NCI-H1417 treated with DMSO at 0.1 percent for 48 hours (cell line): ENCODE data around the gene FUT8.
"Not testable (repeated sequence)": the region's sequence is repeated elsewhere in the genome, so short reads cannot be mapped to it uniquely, and the experiment has no call there.

Source experiments
- DNase-seq: peaks from one replicate; lab custom pipeline; 2025; lab: John Stamatoyannopoulos, UW

Gene FUT8

GRCh38 chr14:65419593-65420252 is 7.2 kb downstream of the FUT8 start:
- no peak for DNase-seq

- no peak for DNase-seq
These were observed 8.9 kb downstream of the FUT8 start for GRCh38 chr14:65421201-65421981.

GRCh38 chr14:65422088-65422834 is 9.7 kb downstream of the FUT8 start:
- DNase-seq = no peak

- no peak for DNase-seq
These were observed 11.5 kb downstream of the FUT8 start for GRCh38 chr14:65423982-65424381.

DNA sequence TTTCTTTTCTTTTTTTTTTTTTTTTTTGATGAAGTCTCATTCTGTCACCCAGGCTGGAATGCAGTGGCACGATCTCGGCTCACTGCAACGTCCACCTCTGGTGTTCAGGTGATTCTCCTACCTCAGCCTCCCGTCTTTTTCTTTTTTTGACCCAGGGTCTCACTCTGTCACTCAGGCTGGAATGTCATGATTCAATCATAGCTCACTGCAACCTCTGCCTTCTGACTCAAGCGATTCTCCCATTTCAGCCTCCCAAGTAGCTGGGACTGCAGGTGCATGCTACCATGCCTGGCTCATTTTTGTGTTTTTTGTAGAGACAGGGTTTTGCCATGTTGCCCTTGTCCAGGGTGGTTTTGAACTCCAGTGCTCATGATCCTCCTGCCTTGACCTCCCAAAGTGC is 12.0 kb downstream of the FUT8 start:
- no peak for DNase-seq

GRCh38 chr14:65425885-65426284 is 13.4 kb downstream of the FUT8 start:
- no peak for DNase-seq

DNA sequence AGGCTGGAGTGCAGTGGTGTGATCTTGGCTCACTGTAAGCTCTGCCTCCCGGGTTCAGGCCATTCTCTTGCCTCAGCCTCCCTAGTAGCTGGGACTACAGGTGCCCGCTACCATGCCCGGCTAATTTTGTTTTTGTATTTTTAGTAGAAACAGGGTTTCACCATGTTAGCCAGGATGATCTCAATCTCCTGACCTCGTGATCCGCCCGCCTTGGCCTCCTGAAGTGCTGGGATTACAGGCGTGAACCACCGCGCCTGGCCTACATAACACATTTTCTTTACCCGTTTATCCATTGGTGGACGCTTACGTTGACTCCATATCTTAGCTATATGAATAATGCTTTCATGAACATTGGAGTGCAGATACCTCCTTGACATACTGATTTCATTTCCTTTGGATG is 14.4 kb downstream of the FUT8 start:
- not testable (repeated sequence) for DNase-seq

GRCh38 chr14:65428691-65429090 is 16.2 kb downstream of the FUT8 start:
- no peak for DNase-seq

- DNase-seq = no peak
These were observed 17.2 kb downstream of the FUT8 start for GRCh38 chr14:65429757-65430156.

DNA sequence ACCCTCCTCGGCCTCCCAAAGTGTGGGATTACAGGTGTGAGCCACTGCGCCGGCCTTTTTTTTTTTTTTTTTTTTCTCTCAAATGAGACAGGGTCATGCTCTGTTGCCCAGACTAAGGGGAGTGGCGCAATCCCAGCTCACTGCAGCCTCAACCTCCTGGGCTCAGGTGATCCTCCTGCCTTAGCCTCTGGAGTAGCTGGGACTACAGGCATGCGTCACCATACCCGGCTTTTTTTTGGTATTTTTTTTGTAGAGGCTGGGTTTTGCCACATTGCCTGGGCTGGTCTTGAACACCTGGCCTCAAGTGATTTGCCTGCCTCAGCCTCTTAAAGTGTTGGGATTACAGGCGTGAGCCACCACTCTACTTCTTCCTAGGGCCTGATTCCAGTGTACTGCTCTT is 18.7 kb downstream of the FUT8 start:
- no peak for DNase-seq

GRCh38 chr14:65431951-65432350 is 19.4 kb downstream of the FUT8 start:
- no peak for DNase-seq

DNA sequence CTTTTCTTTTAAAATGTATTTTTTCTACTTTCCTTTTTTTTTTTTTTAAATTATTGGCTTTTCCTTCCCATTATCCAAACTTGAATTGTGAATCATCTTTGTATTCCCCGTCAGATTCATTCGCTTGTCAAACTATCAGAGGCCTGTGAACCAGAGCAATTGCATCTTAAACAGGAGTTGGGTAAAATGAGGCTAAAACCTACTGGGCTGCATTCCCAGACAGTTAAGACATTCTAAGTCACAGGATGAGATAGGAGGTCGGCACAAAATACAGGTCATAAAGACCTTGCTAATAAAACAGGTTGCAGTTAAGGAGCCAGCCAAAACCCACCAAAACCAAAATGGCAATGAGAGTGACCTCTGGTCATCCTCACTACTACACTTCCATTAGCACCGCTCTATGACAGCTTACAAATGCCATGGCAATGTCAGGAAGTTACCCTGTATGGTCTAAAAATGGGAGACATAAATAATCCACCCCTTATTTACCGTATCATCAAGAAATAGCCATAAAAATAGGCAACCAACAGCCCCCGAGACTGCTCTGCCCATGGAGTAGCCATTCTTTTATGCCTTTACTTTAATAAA is 19.9 kb downstream of the FUT8 start:
- no peak for DNase-seq

- DNase-seq = no peak
These were observed 20.6 kb downstream of the FUT8 start for GRCh38 chr14:65433157-65433556.

DNA sequence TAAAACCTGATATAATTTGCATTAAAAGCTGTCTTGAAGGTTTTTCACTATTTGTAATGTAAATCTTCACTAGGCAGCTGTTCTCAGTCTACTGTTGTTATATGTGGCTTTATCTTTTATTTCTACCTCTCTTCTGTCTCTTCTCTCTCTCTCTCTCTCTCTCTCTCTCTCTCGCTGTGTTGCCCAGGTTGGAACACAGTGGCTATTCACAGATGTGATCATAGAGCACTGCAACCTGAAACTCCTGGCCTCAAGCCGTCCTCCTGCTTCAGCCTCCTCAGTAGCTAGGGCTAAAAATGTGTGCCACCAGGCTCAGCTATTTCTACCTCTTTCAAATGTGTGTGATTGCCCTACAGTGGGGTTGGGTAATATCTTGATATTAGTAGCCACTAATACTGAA is 21.1 kb downstream of the FUT8 start:
- DNase-seq = no peak

DNA sequence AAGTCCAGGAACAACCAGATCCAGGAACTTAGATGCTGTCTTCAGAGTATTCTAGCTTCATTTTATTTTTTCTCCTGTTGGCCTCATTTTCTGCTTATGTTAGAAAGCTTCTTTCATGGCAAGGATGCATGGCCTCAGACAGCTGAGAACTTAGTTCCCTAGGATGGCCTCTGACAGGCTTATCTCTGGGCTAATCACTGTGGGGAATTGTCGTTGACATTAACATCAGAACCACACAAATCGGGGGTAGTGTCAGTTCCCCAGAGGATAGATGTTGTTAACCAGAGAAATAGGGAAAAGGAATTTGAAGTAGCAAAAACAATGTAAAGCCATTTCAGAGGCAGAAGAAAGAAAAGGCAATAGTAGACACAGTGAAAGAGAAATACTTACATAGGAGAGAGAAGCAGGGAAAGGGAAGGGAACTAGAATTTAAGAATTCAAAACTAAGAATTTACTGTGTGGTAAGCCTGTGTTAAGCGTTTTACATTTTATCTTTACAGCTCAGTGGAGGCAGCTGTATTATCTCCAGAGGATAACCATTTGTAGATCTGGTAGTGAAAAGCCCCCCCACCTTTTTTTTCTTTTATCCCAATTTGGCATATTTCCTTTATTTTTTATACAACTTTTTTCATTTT is 21.8 kb downstream of the FUT8 start:
- DNase-seq = no peak

- DNase-seq = no peak
These were observed 25.9 kb downstream of the FUT8 start for GRCh38 chr14:65438266-65438933.

DNA sequence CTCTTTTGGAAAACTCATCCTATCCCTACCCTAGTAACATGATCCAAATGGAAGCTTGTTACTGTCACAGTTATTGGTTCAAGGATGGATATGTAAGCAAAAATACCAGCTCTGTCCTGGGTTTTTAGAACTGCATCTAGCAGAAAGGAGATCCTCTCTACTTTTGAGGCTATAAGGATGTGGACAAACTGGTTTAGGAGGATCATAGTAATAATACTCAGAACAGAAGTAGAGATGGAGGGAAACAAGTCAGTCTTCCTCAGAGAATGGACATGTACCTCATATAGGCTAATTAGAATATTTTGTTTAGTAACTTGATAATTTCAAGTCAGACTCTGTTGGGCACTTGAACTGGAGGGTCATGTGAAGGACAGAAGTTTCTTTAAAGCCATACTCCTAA is 26.6 kb downstream of the FUT8 start:
- DNase-seq = no peak

DNA sequence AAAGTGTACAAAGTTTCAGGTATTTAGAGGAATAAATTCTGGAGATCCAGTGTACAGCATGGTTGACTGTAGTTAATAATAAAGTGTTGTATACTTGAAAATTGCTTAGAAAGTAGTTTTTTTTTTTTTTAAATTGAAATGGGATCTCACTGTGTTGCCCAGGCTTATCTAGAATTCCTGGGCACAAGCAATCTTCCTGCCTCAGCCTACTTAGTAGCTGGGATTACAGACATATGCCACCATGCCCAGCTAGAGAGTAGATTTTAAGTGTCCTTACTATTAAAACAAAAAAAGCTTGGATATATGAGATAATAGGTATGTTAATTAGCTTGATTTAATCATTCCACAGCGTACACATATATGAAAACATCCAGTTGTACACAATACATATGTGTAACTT is 27.7 kb downstream of the FUT8 start:
- DNase-seq = no peak

DNA sequence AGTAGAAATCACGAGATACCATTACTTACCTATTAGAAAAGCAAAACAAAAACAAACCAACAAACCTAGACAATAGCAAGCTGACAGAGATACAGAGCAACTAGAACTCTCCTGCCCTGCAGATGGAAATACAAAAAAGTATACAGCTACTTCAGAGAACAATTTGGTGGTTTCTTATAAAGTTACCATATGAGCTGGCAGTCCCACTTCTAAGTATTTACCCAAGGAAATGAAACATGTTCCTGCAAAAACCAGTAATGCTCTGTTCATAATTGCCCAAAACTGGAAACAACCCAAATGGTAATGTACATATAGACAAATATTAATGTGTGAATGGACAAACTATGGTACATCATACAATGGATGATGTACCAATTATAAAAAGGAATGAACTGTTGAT is 31.7 kb downstream of the FUT8 start:
- DNase-seq = no peak

DNA sequence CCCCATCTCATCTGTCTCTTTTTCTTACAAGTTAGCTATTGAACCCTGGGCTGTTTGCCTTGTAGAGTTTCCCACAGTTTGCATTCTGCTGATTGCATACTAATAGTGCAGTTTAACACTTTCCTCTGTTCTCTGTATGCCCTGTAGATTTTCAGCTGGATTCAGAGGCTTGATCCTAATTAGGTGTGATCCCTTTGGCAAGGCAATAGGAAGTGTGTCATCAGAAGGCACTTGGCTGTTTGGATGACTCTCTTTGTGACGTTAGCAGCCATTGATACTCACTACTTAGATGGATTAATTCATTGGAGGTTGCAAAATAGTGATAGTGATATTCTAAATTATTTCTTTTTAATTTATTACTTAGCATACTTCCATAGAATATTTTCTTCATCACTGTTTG is 33.6 kb downstream of the FUT8 start:
- DNase-seq = no peak

- DNase-seq = no peak
These were observed 37.1 kb downstream of the FUT8 start for GRCh38 chr14:65449647-65450046.
